ENCODE data around the gene FUT7.

FUT7 gene

GRCh38 chr9:137031904-137032640, at the start of gene FUT7:
Gene FUT7, minus strand, starts transcription at chr9:137032088. Its CDS starts 97 bp downstream, at chr9:137031991.
- peak; percentile 35 for DNase-seq (ENCODE audit: low read depth)

- no peak for DNase-seq (ENCODE audit: low read depth)
These were observed 48.6 kb upstream of the FUT7 start for GRCh38 chr9:137080260-137081122.

DNA sequence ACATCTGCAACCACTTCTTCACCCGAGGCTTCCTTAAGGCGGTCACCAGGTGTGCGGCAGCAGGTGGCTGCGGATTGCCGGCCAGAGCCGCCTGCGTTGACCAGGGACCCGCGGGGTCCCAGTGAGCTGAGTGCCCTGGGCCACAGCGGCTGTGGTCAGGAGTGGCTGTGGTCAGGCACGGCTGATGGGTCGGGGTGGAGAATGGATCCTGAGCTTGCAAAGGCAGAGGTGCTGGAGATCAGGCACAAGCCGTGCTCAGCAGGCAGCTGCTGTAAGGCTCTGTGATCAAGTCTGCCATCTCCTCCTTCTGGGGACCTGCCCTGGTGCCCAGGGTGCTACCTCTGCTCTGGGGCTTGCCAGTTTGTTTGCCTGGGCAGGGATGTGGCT, 47.5 kb upstream of the FUT7 start:
- DNase-seq (ENCODE audit: low read depth), result no peak

DNA sequence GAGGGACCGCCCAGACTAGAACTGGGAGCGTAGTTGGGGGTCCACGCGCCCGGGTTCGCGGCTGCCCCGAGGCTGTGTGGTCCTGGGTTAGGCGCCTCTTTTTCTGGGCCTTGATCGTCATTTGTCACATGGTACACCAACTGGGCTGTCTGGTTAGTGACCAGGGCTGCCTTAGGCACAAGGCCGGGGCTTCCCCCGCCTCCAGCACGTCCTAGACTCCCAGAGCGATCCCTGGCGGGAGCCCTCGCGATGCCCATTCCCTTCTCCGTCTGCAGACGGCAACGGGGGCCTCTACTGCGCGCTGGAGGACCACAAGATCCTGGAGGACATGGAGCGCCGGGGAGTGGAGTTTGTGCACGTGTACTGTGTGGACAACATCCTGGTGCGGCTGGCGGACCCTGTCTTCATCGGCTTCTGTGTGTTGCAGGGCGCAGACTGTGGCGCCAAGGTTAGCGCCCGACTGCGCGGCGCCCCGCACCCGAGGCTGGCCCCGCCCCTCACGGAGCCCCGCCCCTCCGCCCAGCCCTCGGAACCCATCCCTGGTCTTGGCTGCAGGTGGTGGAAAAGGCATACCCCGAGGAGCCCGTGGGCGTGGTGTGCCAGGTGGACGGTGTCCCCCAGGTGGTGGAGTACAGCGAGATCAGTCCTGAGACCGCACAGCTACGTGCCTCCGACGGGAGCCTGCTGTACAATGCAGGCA, 47.0 kb upstream of the FUT7 start:
- no peak for DNase-seq (ENCODE audit: low read depth)

DNA sequence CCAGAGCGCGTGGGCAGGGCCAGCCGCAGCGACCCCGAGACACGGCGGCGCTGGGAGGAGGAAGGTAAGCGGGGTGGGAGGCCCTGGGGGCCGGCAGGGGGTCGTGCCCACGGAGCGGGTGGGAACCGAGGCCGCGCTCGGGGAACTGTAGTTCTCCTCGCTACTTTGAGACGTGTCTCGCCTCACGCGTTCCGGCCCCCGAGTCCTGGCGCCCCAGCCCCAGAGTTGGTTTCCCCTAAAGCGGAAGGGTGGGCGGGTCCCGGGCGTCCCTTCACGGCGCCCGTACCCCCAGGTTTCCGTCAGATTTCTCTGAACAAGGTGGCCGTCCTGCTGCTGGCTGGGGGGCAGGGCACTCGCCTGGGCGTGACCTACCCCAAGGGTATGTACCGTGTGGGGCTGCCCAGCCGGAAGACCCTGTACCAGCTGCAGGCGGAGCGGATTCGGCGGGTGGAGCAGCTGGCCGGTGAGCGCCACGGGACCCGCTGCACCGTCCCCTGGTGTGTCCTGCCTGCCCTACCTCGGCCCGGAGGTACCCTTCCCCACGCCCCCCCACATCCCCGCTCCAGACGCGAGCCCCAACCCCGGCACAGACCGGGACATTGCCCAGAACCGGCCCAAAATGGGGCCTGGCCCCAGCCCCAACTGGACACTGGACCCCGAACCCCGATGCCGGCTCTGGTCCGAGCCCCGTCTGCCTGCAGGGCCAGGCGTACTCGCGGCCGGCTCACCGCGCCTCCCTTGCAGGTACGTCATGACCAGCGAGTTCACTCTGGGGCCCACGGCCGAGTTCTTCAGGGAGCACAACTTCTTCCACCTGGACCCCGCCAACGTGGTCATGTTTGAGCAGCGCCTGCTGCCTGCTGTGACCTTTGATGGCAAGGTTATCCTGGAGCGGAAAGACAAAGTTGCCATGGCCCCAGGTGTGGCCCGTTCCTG, 46.1 kb upstream of the FUT7 start:
- peak; percentile 39 for DNase-seq (ENCODE audit: low read depth)

- peak; percentile 52 for DNase-seq (ENCODE audit: low read depth)
These were observed 45.3 kb upstream of the FUT7 start, which contains the start of gene UAP1L1 for GRCh38 chr9:137077010-137077747. Gene UAP1L1, plus strand, starts transcription at chr9:137077517. Its CDS starts 16 bp downstream, at chr9:137077533.

- DNase-seq (ENCODE audit: low read depth), result no peak
These were observed 44.7 kb upstream of the FUT7 start for GRCh38 chr9:137076636-137077009.

- DNase-seq (ENCODE audit: low read depth), result no peak
These were observed 43.4 kb upstream of the FUT7 start for GRCh38 chr9:137075275-137075775.

GRCh38 chr9:137074657-137075274, 42.9 kb upstream of the FUT7 start:
- DNase-seq (ENCODE audit: low read depth), result no peak

GRCh38 chr9:137073992-137074399, 42.1 kb upstream of the FUT7 start:
- DNase-seq (ENCODE audit: low read depth), result no peak

- no peak for DNase-seq (ENCODE audit: low read depth)
These were observed 39.4 kb upstream of the FUT7 start for GRCh38 chr9:137071282-137071681.

GRCh38 chr9:137070906-137071275, 39.0 kb upstream of the FUT7 start:
- no peak for DNase-seq (ENCODE audit: low read depth)

DNA sequence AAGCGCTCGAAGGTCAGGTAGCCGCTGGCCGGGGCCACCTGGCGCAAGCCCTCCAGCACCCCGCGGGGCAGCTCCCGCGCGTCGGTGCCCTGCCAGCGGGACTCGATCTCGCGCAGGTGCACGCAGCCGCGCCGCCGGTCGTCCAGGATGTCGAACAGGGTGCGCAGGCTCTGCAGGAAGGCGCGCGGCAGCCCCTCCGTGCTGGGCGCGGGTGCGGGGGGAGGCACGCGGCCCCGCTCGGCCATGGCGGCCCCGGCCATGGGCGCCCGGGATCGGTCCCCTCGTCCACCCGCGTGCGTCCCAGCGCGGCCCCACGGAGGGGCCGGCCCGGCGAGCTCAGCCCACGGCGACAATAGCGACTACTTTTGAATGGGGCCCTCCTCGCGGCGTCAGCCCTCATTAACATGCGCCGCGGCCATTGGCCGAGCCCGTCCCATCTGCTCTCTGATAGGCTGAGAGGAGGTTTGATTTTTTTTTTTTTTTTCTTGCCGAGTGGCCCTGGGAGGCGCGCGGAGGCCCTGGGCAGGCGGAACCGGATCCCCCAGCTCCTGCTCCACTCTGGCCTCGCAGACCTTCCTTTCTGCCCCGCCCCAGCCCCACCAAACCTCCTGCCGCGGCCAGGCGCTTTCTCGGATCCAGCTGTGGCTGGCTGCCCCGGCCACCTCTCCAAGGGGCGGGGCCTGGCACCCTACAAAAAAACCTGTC, 38.5 kb upstream of the FUT7 start, which contains the start of gene SAPCD2:
Gene SAPCD2, minus strand, starts transcription at position 357 of the 705 bp plus-strand sequence. Its CDS starts 97 bp downstream, at position 260.
- peak; percentile 77 for DNase-seq (ENCODE audit: low read depth)

DNA sequence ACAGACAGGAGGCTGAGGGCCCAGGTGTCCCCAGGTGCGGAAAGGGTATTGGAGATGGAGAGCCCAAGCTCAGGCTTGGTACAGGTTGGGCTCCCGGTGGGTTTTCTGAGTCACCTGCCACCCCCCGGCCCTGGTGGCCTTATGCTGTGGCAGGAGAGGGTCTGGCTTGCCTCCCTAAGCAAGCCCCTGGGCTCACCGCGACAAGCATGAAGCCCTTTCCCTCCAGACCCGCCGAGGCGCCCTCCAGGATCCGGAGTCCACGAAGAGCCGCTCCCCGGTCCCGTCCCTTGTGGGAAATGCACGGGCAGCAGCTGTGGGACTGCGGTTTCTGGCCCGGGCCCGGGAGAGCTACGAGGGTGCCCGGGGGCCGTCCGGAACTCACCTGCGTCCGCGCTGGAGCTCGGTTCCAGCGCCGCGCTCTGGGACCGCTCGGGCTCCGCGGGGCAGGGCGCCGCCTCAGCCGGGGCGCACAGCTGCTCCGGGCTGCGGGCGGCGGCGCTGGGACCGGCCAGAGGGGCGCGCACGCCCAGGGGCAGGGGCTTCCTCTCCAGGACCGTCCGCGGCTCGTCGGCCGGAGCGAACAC, 37.7 kb upstream of the FUT7 start:
- DNase-seq (ENCODE audit: low read depth), result no peak

DNA sequence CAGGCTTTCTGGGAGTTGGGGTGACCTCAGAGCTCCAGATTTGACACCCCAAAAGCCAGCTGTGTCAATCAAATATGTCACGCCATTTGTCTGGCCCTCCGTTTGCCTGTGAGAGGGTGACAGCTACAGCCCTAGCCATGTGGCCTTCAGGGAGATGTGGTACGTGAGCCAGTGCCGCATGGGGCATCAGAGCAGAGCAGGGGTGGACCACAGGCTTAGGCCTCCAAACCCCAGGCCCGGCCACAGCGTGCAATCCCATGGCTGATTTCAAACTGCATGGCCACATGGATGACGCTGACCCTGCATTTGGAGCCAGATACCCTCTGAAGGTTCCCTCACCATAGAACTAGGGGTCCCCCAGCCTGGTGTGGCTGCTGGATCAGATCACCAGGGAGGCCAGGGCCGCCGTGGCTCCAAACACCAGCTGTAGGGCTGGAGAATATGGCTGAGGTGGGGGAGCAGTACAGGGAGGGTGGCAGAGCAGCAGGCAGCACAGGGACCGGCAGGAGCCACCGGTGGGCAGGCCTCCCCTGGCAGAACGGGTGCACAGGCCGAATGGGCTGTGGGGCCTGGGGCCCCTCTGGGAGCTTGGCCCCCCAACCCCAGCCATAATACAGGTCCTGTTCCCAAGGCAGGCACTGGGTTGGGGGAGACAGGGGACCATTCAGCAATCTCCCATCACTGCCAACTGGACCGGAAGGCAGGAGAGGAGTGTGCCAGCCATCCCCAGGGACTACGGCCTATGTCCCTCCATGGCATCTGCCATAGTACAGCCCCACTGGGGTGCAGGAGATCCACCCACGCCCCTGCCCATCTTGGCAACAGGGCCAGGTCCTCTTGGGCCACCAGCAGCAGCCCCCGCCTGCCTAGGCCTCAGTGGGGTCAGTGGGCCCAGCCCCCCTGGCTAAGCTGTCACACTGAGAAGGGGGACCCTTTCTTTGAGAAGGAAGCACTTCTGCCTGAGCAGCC, 36.9 kb upstream of the FUT7 start:
- DNase-seq (ENCODE audit: low read depth), result no peak

GRCh38 chr9:137067860-137068538, 36.1 kb upstream of the FUT7 start:
- DNase-seq (ENCODE audit: low read depth), result peak; percentile 86
